ENCODE measurements around the gene RECQL5.

Gene RECQL5

GRCh38 chr17:75590849-75591721 lies 75.9 kb downstream of the RECQL5 start:
- TF ChIP-seq, protein P1, sequence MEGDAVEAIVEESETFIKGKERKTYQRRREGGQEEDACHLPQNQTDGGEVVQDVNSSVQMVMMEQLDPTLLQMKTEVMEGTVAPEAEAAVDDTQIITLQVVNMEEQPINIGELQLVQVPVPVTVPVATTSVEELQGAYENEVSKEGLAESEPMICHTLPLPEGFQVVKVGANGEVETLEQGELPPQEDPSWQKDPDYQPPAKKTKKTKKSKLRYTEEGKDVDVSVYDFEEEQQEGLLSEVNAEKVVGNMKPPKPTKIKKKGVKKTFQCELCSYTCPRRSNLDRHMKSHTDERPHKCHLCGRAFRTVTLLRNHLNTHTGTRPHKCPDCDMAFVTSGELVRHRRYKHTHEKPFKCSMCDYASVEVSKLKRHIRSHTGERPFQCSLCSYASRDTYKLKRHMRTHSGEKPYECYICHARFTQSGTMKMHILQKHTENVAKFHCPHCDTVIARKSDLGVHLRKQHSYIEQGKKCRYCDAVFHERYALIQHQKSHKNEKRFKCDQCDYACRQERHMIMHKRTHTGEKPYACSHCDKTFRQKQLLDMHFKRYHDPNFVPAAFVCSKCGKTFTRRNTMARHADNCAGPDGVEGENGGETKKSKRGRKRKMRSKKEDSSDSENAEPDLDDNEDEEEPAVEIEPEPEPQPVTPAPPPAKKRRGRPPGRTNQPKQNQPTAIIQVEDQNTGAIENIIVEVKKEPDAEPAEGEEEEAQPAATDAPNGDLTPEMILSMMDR (conservative IDR thresholded peaks at IDR 0.05; ENCODE audit: low read depth, low read length) = no peak
- DNase-seq (ENCODE audit: low read depth) = no peak
- no peak overlapping the region for H3K4me3 ChIP-seq (ENCODE audit: low read depth, low read length)

DNA sequence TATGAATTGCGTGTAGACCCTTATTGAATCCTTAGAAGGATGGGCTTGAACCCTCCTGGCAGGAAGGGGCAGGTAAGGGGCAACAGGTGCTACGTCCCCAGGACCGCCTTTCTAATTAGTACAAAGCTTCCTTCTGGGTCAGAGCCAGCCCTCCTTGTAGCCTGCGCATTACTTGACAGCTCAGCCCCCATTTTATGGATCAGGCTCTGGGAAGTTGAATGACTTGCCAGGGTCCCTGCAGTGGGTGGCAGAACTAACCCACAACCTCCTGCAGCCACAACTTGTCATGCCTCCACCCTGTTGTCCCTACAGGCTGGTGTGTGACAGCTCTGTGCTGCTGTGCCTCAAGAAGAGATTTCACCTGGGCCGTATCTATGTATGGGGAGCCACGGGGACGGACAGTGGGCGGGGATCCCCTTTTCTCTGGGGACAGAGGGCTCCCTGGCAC lies 76.6 kb downstream of the RECQL5 start:
- no peak overlapping the region for H3K4me3 ChIP-seq (ENCODE audit: low read depth, low read length)
- no peak for DNase-seq (ENCODE audit: low read depth)
- TF ChIP-seq, protein P1 (conservative IDR thresholded peaks at IDR 0.05; ENCODE audit: low read depth, low read length) = no peak

- DNase-seq (ENCODE audit: low read depth) = no peak
- TF ChIP-seq, protein P1 (conservative IDR thresholded peaks at IDR 0.05; ENCODE audit: low read depth, low read length) = no peak
- H3K4me3 ChIP-seq (ENCODE audit: low read depth, low read length) = peak overlapping the region; percentile 57
These were observed 77.0 kb downstream of the RECQL5 start for GRCh38 chr17:75589919-75590303.

- H3K4me3 ChIP-seq (ENCODE audit: low read depth, low read length) = peak overlapping the region; percentile 57
- peak; percentile 79 for DNase-seq (ENCODE audit: low read depth)
- TF ChIP-seq, protein P1 (conservative IDR thresholded peaks at IDR 0.05; ENCODE audit: low read depth, low read length) = peak; percentile 30
These were observed 77.7 kb downstream of the RECQL5 start for GRCh38 chr17:75589012-75589918.

GRCh38 chr17:75588596-75589011 lies 78.3 kb downstream of the RECQL5 start:
- TF ChIP-seq, protein P1 (conservative IDR thresholded peaks at IDR 0.05; ENCODE audit: low read depth, low read length) = no peak
- peak overlapping the region; percentile 42 for H3K4me3 ChIP-seq (ENCODE audit: low read depth, low read length)
- no peak for DNase-seq (ENCODE audit: low read depth)

GRCh38 chr17:75587675-75588595 lies 79.0 kb downstream of the RECQL5 start, which contains the start of gene MYO15B:
MYO15B (plus strand) TSS chr17:75587800; CDS start chr17:75588058, 258 bp downstream.
- TF ChIP-seq, protein P1 (conservative IDR thresholded peaks at IDR 0.05; ENCODE audit: low read depth, low read length) = peak; percentile 39
- DNase-seq (ENCODE audit: low read depth) = peak; percentile 9
- H3K4me3 ChIP-seq (ENCODE audit: low read depth, low read length) = peak within 1 kb of the TSS; percentile 42
